ENCODE data around the gene FBLN2.

Gene FBLN2

GRCh38 chr3:13624021-13624420 is 75.1 kb downstream of the FBLN2 start:
- DNase-seq (ENCODE audit: low read depth): no peak

- no peak for DNase-seq (ENCODE audit: low read depth)
Measured at GRCh38 chr3:13624671-13625125, 75.8 kb downstream of the FBLN2 start.

GRCh38 chr3:13626396-13626795 is 77.5 kb downstream of the FBLN2 start:
- no peak for DNase-seq (ENCODE audit: low read depth)

- no peak for DNase-seq (ENCODE audit: low read depth)
Measured at GRCh38 chr3:13626915-13627460, 78.1 kb downstream of the FBLN2 start.

GRCh38 chr3:13627681-13628080 is 78.8 kb downstream of the FBLN2 start:
- no peak for DNase-seq (ENCODE audit: low read depth)

GRCh38 chr3:13628432-13628831 is 79.5 kb downstream of the FBLN2 start:
- no peak for DNase-seq (ENCODE audit: low read depth)

GRCh38 chr3:13628841-13629551 is 80.1 kb downstream of the FBLN2 start:
- DNase-seq (ENCODE audit: low read depth): no peak

GRCh38 chr3:13629644-13630043 is 80.7 kb downstream of the FBLN2 start:
- no peak for DNase-seq (ENCODE audit: low read depth)

- no peak for DNase-seq (ENCODE audit: low read depth)
Measured at GRCh38 chr3:13631256-13631655, 82.3 kb downstream of the FBLN2 start.

- DNase-seq (ENCODE audit: low read depth): no peak
Measured at GRCh38 chr3:13633176-13633575, 84.3 kb downstream of the FBLN2 start.

- DNase-seq (ENCODE audit: low read depth): no peak
Measured at GRCh38 chr3:13634151-13634550, 85.2 kb downstream of the FBLN2 start.

GRCh38 chr3:13634615-13635014 is 85.7 kb downstream of the FBLN2 start:
- DNase-seq (ENCODE audit: low read depth): no peak

- DNase-seq (ENCODE audit: low read depth): no peak
Measured at GRCh38 chr3:13636186-13636585, 87.3 kb downstream of the FBLN2 start.

GRCh38 chr3:13636874-13637273 is 87.9 kb downstream of the FBLN2 start:
- DNase-seq (ENCODE audit: low read depth): no peak

- DNase-seq (ENCODE audit: low read depth): no peak
Measured at GRCh38 chr3:13637311-13637891, 88.5 kb downstream of the FBLN2 start.

GRCh38 chr3:13637953-13638352 is 89.0 kb downstream of the FBLN2 start:
- DNase-seq (ENCODE audit: low read depth): no peak

- DNase-seq (ENCODE audit: low read depth): no peak
Measured at GRCh38 chr3:13638927-13639326, 90.0 kb downstream of the FBLN2 start.

GRCh38 chr3:13642597-13642996 is 93.7 kb downstream of the FBLN2 start:
- no peak for DNase-seq (ENCODE audit: low read depth)

GRCh38 chr3:13644341-13645117 is 95.6 kb downstream of the FBLN2 start:
- no peak for DNase-seq (ENCODE audit: low read depth)

GRCh38 chr3:13645801-13646637 is 97.1 kb downstream of the FBLN2 start:
- DNase-seq (ENCODE audit: low read depth): no peak

- DNase-seq (ENCODE audit: low read depth): no peak
Measured at GRCh38 chr3:13647298-13648059, 98.6 kb downstream of the FBLN2 start.
